H1 (cell line): ENCODE data around the gene CCDC80. TPM values are rescaled to one million over a fixed set of nuclear protein-coding genes. Genes with fewer than 3 reads are reported as not detected.

Experiments used
- CTCF ChIA-PET: fragments of 300-600 bp; sonication (Branson Sonifier 250); formaldehyde crosslinking; loops from one replicate; lab custom pipeline; 2021; ENCODE audit not compliant: partially characterized antibody; lab: Charles Lee
- POLR2A ChIA-PET: fragments of 300-600 bp; sonication (Branson Sonifier 250); formaldehyde crosslinking; loops from one replicate; lab custom pipeline; 2021; ENCODE audit warnings: inconsistent platforms; ENCODE audit not compliant: partially characterized antibody; lab: Charles Lee
- DNase-seq, 2 experiments: peaks; one replicate each; pipeline versions ENCODE4 v3.0.0 to v3.0.0-alpha.2; 2010 to 2022; ENCODE audit warnings: low spot score in 2 of 2, low read depth in 1 of 2, mixed read lengths in 1 of 2
- FAIRE-seq: peaks from 2 replicates; lab custom pipeline; 2011; peaks lifted over from hg19 to GRCh38; lab: Jason Lieb, UNC
- H2AFZ ChIP-seq: 2 replicates; pipeline ENCODE4 v1.8.1; 2012; ENCODE audit warnings: low read length, inconsistent platforms
- H2AK5ac ChIP-seq: 2 replicates; pipeline ENCODE4 v1.6.1; 2013; ENCODE audit warnings: low read depth, low read length
- H2BK120ac ChIP-seq: replicated peaks from 2 replicates; pipeline ENCODE3; 2013; ENCODE audit warnings: low read depth, low read length, inconsistent platforms
- H2BK12ac ChIP-seq: 2 replicates; pipeline ENCODE4 v1.6.1; 2013; ENCODE audit warnings: low read depth, low read length
- H2BK15ac ChIP-seq: 2 replicates; pipeline ENCODE4 v1.6.1; 2013; ENCODE audit warnings: low read length
- H2BK20ac ChIP-seq: 2 replicates; pipeline ENCODE4 v1.6.1; 2013; ENCODE audit warnings: low read length
- H2BK5ac ChIP-seq: 2 replicates; pipeline ENCODE4 v1.6.1; 2013; ENCODE audit warnings: low read depth, low read length
- H3K14ac ChIP-seq: 2 replicates; pipeline ENCODE4 v1.6.1; 2013; ENCODE audit warnings: inconsistent platforms; ENCODE audit not compliant: insufficient read length
- H3K18ac ChIP-seq: 2 replicates; pipeline ENCODE4 v1.6.1; 2013; ENCODE audit warnings: low read length; ENCODE audit errors: extremely low read depth
- H3K23ac ChIP-seq: 2 replicates; pipeline ENCODE4 v1.6.1; 2013; ENCODE audit warnings: inconsistent platforms; ENCODE audit not compliant: insufficient read length
- H3K23me2 ChIP-seq: 2 replicates; pipeline ENCODE4 v1.6.1; 2013; ENCODE audit warnings: low read depth, low read length
- H3K27ac ChIP-seq: 2 replicates; pipeline ENCODE4 v1.6.1; 2011; ENCODE audit warnings: low read depth, low read length, inconsistent platforms
- H3K27me3 ChIP-seq, 4 experiments: replicated peaks in 1 of 4; 1 replicate in 1 of 4; 2 replicates in 3 of 4; pipeline versions ENCODE4 v1.6.1 to v1.8.1; 2011 to 2013; ENCODE audit warnings: low read length in 3 of 4, mild to moderate bottlenecking in 3 of 4, inconsistent platforms in 2 of 4, mixed read lengths in 2 of 4, moderate library complexity in 1 of 4; ENCODE audit not compliant: control insufficient read depth in 3 of 4, insufficient read depth in 3 of 4; ENCODE audit errors: extremely low read depth in 1 of 4
- H3K36me3 ChIP-seq, 4 experiments: 2 replicates each; pipeline versions ENCODE4 v1.6.1 to v1.8.1; 2011 to 2013; ENCODE audit warnings: mild to moderate bottlenecking in 4 of 4, low read length in 3 of 4, moderate library complexity in 2 of 4, control low read depth in 1 of 4, inconsistent platforms in 1 of 4; ENCODE audit not compliant: insufficient read depth in 4 of 4, control insufficient read depth in 2 of 4
- H3K4ac ChIP-seq: replicated peaks from 2 replicates; pipeline ENCODE3; 2013; ENCODE audit warnings: low read length, low read depth, mixed read lengths, inconsistent platforms; ENCODE audit not compliant: insufficient read length
- H3K4me1 ChIP-seq, 4 experiments: replicated peaks in 1 of 4; 1 replicate in 1 of 4; 2 replicates in 3 of 4; pipeline versions ENCODE4 v1.6.1 to v1.8.1; 2011 to 2013; ENCODE audit warnings: low read length in 3 of 4, inconsistent platforms in 2 of 4, mixed read lengths in 1 of 4; ENCODE audit not compliant: insufficient read depth in 4 of 4, control insufficient read depth in 3 of 4
- H3K4me2 ChIP-seq, 2 experiments: 2 replicates each; pipeline versions ENCODE4 v1.6.1 to v1.8.1; 2011 to 2013; ENCODE audit warnings: low read depth in 2 of 2, low read length in 2 of 2, control low read depth in 1 of 2, inconsistent platforms in 1 of 2, mild to moderate bottlenecking in 1 of 2; ENCODE audit not compliant: insufficient read depth in 1 of 2
- H3K4me3 ChIP-seq, 4 experiments: fragments of 200-600, 300-600 bp in 1 of 4; sonication (generic), shearing (Covaris generic), sonication (Bioruptor Twin) in 1 of 4; 2 replicates each; pipeline versions ENCODE4 v1.5.1 to v1.8.1; 2011 to 2016; ENCODE audit warnings: low read length in 4 of 4, low read depth in 3 of 4, control low read depth in 2 of 4, inconsistent platforms in 2 of 4, mild to moderate bottlenecking in 2 of 4, mixed read lengths in 1 of 4, moderate library complexity in 1 of 4; ENCODE audit not compliant: insufficient read depth in 2 of 4; ENCODE audit errors: extremely low read depth in 1 of 4
- H3K56ac ChIP-seq: replicated peaks from 2 replicates; pipeline ENCODE3; 2013; ENCODE audit warnings: low read depth, mild to moderate bottlenecking, mixed read lengths, low read length, inconsistent platforms; ENCODE audit not compliant: insufficient read length
- H3K79me1 ChIP-seq: 2 replicates; pipeline ENCODE4 v1.6.1; 2013; ENCODE audit warnings: low read depth, low read length, control low read depth
- H3K79me2 ChIP-seq, 2 experiments: 2 replicates each; pipeline versions ENCODE4 v1.6.1 to v1.8.1; 2012 to 2013; ENCODE audit warnings: low read length in 2 of 2, mild to moderate bottlenecking in 2 of 2, inconsistent platforms in 1 of 2; ENCODE audit not compliant: insufficient read depth in 2 of 2, control insufficient read depth in 1 of 2
- H3K9ac ChIP-seq, 4 experiments: replicated peaks in 1 of 4; 1 replicate in 1 of 4; 2 replicates in 3 of 4; pipeline versions ENCODE4 v1.6.1 to v1.8.1; 2011 to 2013; ENCODE audit warnings: low read depth in 3 of 4, low read length in 3 of 4, control low read depth in 2 of 4, mild to moderate bottlenecking in 2 of 4, moderate library complexity in 2 of 4, inconsistent platforms in 1 of 4; ENCODE audit errors: extremely low read depth in 1 of 4
- H3K9me3 ChIP-seq, 2 experiments: 2 replicates each; pipeline versions ENCODE4 v1.6.1 to v1.8.1; 2012 to 2013; ENCODE audit warnings: mild to moderate bottlenecking in 2 of 2, moderate library complexity in 2 of 2, control low read depth in 1 of 2, inconsistent platforms in 1 of 2, low read depth in 1 of 2, low read length in 1 of 2, mixed read lengths in 1 of 2; ENCODE audit not compliant: insufficient read depth in 2 of 2
- H4K20me1 ChIP-seq, 2 experiments: replicated peaks in 1 of 2; 2 replicates each; pipeline versions ENCODE3 to v1.8.1; 2011 to 2013; ENCODE audit warnings: inconsistent platforms in 2 of 2, low read length in 2 of 2, mild to moderate bottlenecking in 1 of 2; ENCODE audit not compliant: insufficient read depth in 2 of 2, control insufficient read depth in 1 of 2
- H4K5ac ChIP-seq: 2 replicates; pipeline ENCODE4 v1.6.1; 2013; ENCODE audit warnings: low read length, low read depth, mixed read lengths, inconsistent platforms; ENCODE audit not compliant: insufficient read length
- H4K8ac ChIP-seq: 2 replicates; pipeline ENCODE4 v1.8.0; 2013; ENCODE audit warnings: mild to moderate bottlenecking, moderate library complexity, low read length, inconsistent platforms; ENCODE audit not compliant: insufficient read depth; ENCODE audit errors: extremely low read depth
- H4K91ac ChIP-seq: replicated peaks from 2 replicates; pipeline ENCODE3; 2013; ENCODE audit warnings: low read length, mixed read lengths, inconsistent platforms; ENCODE audit not compliant: insufficient read length
- JUN ChIP-seq: IDR thresholded peaks from 2 replicates; pipeline ENCODE4 v1.6.1; 2011; ENCODE audit warnings: low read depth, mild to moderate bottlenecking, improper control_type of control experiment, low read length
- JUND ChIP-seq: IDR thresholded peaks from 2 replicates; pipeline ENCODE4 v1.6.1; 2011; ENCODE audit warnings: mild to moderate bottlenecking, improper control_type of control experiment, low read length
- KDM4A ChIP-seq: IDR thresholded peaks from one replicate; pipeline ENCODE4 v1.7.1; 2012; ENCODE audit warnings: low read depth, mild to moderate bottlenecking, moderate library complexity, low read length, inconsistent platforms; ENCODE audit not compliant: severe bottlenecking
- POLR2AphosphoS5 ChIP-seq: IDR thresholded peaks from 2 replicates; pipeline ENCODE4 v1.6.1; 2011; ENCODE audit warnings: low read depth, low read length
- POU5F1 ChIP-seq: IDR thresholded peaks from 2 replicates; pipeline ENCODE4 v1.6.1; 2011; ENCODE audit warnings: low read depth, mild to moderate bottlenecking, low read length, moderate library complexity
- RAD21 ChIP-seq, 2 experiments: IDR thresholded peaks in 1 of 2; conservative IDR thresholded peaks in 1 of 2; 2 replicates each; pipeline ENCODE4 v1.6.1; 2011; ENCODE audit warnings: low read depth in 2 of 2, low read length in 2 of 2, improper control_type of control experiment in 1 of 2, inconsistent platforms in 1 of 2, mild to moderate bottlenecking in 1 of 2, moderate library complexity in 1 of 2
- RBBP5 ChIP-seq: IDR thresholded peaks from 2 replicates; pipeline ENCODE4 v1.7.1; 2012; ENCODE audit warnings: low read depth, mild to moderate bottlenecking, inconsistent platforms, low read length, moderate library complexity, borderline replicate concordance
- RNF2 ChIP-seq: fragments of 200-900, 300-1000 bp; sonication (generic); IDR thresholded peaks from 2 replicates; pipeline ENCODE4 v1.7.1; 2016; ENCODE audit warnings: borderline replicate concordance, low read depth, mild to moderate bottlenecking, antibody characterized with exemption, low read length; ENCODE audit not compliant: poor library complexity, severe bottlenecking; ENCODE audit errors: missing control alignments
- SIRT6 ChIP-seq: IDR thresholded peaks from one replicate; pipeline ENCODE4 v1.7.1; 2012; ENCODE audit warnings: low read length, inconsistent platforms
- SRF ChIP-seq: IDR thresholded peaks from 2 replicates; pipeline ENCODE4 v1.6.1; 2011; ENCODE audit warnings: mild to moderate bottlenecking, low read depth, low read length, moderate library complexity
- WGBS, 2 experiments: shearing (Covaris generic) in 1 of 2; methylation state at CpG; one replicate each; pipeline versions ENCODE4 v1.1.6 to v1.1.7; 2013 to 2015; ENCODE audit warnings: low lambda C conversion rate in 2 of 2, mixed read lengths in 2 of 2, inconsistent platforms in 1 of 2, low coverage in 1 of 2, missing lambda C conversion rate in 1 of 2; ENCODE audit not compliant: insufficient replicate concordance in 2 of 2, insufficient coverage in 1 of 2, insufficient read length in 1 of 2; ENCODE audit errors: extremely low coverage in 1 of 2, missing lambda C conversion rate in 1 of 2; 5-methylcytosine and 5-hydroxymethylcytosine counted together
- polyA plus RNA-seq, 7 experiments: library from polyadenylated mRNA; depleted of rRNA in 3 of 7; stranded (reverse) in 5 of 7; unstranded in 2 of 7; fragments of >200 nt in 5 of 7; fragments of 200-250 nt in 2 of 7; gene quantifications; 1 replicate in 5 of 7; 2 replicates in 1 of 7; 4 replicates in 1 of 7; pipeline versions ENCODE4 v1.2.1 to v1.2.3, GENCODE V29; 2011 to 2013; ENCODE audit warnings: missing spikeins in 2 of 7, mixed read lengths in 2 of 7
- total RNA-seq: library from RNA; stranded (reverse); fragmentation: NEBNext Ultra II Directional; extraction: Animal tissue kit (Norgen Biotek cat#: 25700); gene quantifications from 2 replicates; pipeline ENCODE4 v1.2.1, GENCODE V29; 2021
- TF ChIP-seq, protein P1 (sequence below): IDR thresholded peaks from 2 replicates; pipeline ENCODE4 v1.6.1; 2011; ENCODE audit warnings: low read length, improper control_type of control experiment
- TF ChIP-seq, protein P2 (sequence below): IDR thresholded peaks from 2 replicates; pipeline ENCODE4 v1.6.1; 2012; ENCODE audit warnings: inconsistent platforms

CCDC80 gene
- total and polyA plus RNA-seq, 2 of the 8 experiments (the other 6 are each of a cell fraction or from before 2014, with no cell fraction given), result 1.1 to 12.9 TPM

DNA sequence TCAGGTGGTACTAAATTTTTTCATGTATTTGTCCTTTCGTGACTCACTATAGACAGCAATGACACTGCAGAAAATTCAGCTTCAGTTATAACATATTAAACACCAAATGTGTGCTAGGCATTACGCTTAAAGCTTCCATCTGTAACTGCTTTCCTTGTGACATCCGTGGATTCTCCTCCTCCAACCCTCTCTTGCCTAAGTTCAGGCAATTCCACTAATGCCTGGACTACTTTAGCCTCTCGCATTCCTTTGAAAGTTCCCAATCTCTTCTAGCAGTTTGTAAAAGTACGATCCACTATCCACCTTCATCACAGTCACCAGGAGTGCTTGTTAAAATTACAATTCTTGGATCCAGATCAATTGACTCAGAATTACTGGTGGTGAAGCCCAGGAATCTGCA, 17.7 kb downstream of the CCDC80 start:
- Histone ChIP-seq H2AK5ac (no peak overlapping the region), H2BK20ac (no peak overlapping the region), H3K9ac (no peak overlapping the region), H4K8ac (no peak overlapping the region), H3K79me2 (no peaks in the 10 kb centered on the region), H4K20me1 (no peaks in the 10 kb centered on the region), H3K23me2 (no peaks in the 10 kb centered on the region), H3K23ac (no peak overlapping the region), H3K14ac (no peak overlapping the region), H3K4me1 (peaks cover 0 to 4% (median 0%) of the 10 kb centered on the region in 4 experiments; a peak in 2 of 7 replicates), H3K4me3 (no peak overlapping the region), H2BK15ac (no peak overlapping the region), H3K27me3 (no peaks in the 10 kb centered on the region), H4K5ac (no peak overlapping the region), H3K36me3 (no peaks in the 10 kb centered on the region), H3K9me3 (no peaks in the 10 kb centered on the region; a peak in 1 of 4 replicates), H2BK120ac (no peak overlapping the region), H3K4ac (no peak overlapping the region), H3K18ac (no peak overlapping the region), H3K27ac (no peak overlapping the region), H3K79me1 (no peaks in the 10 kb centered on the region), H4K91ac (no peak overlapping the region), H2BK5ac (no peak overlapping the region), H2AFZ (peak overlapping the region; percentile 27; the same call in 1 of the 2 replicates), H2BK12ac (no peak overlapping the region), H3K56ac (no peak overlapping the region), H3K4me2 (no peak overlapping the region)
- 80% methylated on average over 5 of the region's 5 CpGs; no CpG with 5 or more reads in 1 of the 2 experiments for WGBS, 2 experiments
- FAIRE-seq, result no peak
- ChIA-PET CTCF (interaction anchor here (1.2 to 2.3 kb wide), 2 partner anchors 16 to 19 kb away, joined by 3 to 5 read pairs; no protein-coding TSS in a partner anchor), POLR2A (interaction anchor here (0.9 to 1.4 kb wide), 2 partner anchors 10 to 58 kb away, joined by 3 to 7 read pairs; no protein-coding TSS in a partner anchor)
- no peak for DNase-seq
- TF ChIP-seq POLR2AphosphoS5 (no peak), KDM4A (no peak), JUND (no peak), RBBP5 (no peak), RNF2 (no peak), SRF (no peak), SIRT6 (no peak), RAD21 (IDR thresholded peaks at IDR 0.05 in 1 of 2, conservative IDR thresholded peaks at IDR 0.05 in 1 of 2; ENCODE audit: low read depth in 2 of 2, low read length in 2 of 2) (no peak), JUN (no peak), POU5F1 (no peak)
- TF ChIP-seq, protein P1, sequence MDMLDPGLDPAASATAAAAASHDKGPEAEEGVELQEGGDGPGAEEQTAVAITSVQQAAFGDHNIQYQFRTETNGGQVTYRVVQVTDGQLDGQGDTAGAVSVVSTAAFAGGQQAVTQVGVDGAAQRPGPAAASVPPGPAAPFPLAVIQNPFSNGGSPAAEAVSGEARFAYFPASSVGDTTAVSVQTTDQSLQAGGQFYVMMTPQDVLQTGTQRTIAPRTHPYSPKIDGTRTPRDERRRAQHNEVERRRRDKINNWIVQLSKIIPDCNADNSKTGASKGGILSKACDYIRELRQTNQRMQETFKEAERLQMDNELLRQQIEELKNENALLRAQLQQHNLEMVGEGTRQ, result no peak
- TF ChIP-seq, protein P2, sequence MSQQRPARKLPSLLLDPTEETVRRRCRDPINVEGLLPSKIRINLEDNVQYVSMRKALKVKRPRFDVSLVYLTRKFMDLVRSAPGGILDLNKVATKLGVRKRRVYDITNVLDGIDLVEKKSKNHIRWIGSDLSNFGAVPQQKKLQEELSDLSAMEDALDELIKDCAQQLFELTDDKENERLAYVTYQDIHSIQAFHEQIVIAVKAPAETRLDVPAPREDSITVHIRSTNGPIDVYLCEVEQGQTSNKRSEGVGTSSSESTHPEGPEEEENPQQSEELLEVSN, result no peak
